GM12878 (cell line): ENCODE data around the gene IGIP. TPM values are rescaled to one million over a fixed set of nuclear protein-coding genes. Genes with fewer than 3 reads are reported as not detected.

Source experiments
- ATF2 ChIP-seq: IDR thresholded peaks from 2 replicates; pipeline ENCODE4 v1.6.1; 2012; ENCODE audit warnings: low read length, inconsistent platforms
- ATF3 ChIP-seq: IDR thresholded peaks from 2 replicates; pipeline ENCODE4 v1.6.1; 2011; ENCODE audit warnings: low read depth, mild to moderate bottlenecking, low read length, moderate library complexity, borderline replicate concordance; ENCODE audit errors: extremely low read depth
- BACH1 ChIP-seq: fragments of 450-650 bp; IDR thresholded peaks from 2 replicates; pipeline ENCODE4 v1.6.1; 2017; ENCODE audit warnings: mild to moderate bottlenecking, borderline replicate concordance
- BHLHE40 ChIP-seq, 2 experiments: fragments of 450-650 bp in 1 of 2; IDR thresholded peaks; 2 replicates each; pipeline ENCODE4 v1.6.1; 2011 to 2017; ENCODE audit warnings: low read depth in 2 of 2, borderline replicate concordance in 1 of 2, improper control_type of control experiment in 1 of 2, low read length in 1 of 2, mild to moderate bottlenecking in 1 of 2
- CHD2 ChIP-seq: IDR thresholded peaks from 2 replicates; pipeline ENCODE4 v1.6.1; 2011; ENCODE audit warnings: low read depth, low read length, improper control_type of control experiment, borderline replicate concordance
- CHD4 ChIP-seq: fragments of 200-600 bp; sonication (generic); IDR thresholded peaks from 2 replicates; pipeline ENCODE4 v1.6.1; 2016; ENCODE audit warnings: mild to moderate bottlenecking
- CREM ChIP-seq: IDR thresholded peaks from 2 replicates; pipeline ENCODE4 v1.6.1; 2014; ENCODE audit warnings: antibody characterized with exemption, low read depth
- DPF2 ChIP-seq: fragments of 450-650 bp; IDR thresholded peaks from 2 replicates; pipeline ENCODE4 v1.6.1; 2017; ENCODE audit warnings: mild to moderate bottlenecking
- HDGF ChIP-seq: fragments of 450-650 bp; IDR thresholded peaks from 2 replicates; pipeline ENCODE4 v1.6.1; 2016; ENCODE audit warnings: antibody characterized with exemption
- JUND ChIP-seq: IDR thresholded peaks from 2 replicates; pipeline ENCODE4 v1.6.1; 2012; ENCODE audit warnings: low read depth, mild to moderate bottlenecking, low read length, improper control_type of control experiment, moderate library complexity
- MTA2 ChIP-seq: fragments of 450-650 bp; IDR thresholded peaks from 2 replicates; pipeline ENCODE4 v1.6.1; 2016; ENCODE audit warnings: low read depth, mild to moderate bottlenecking, moderate library complexity
- PRDM15 ChIP-seq: fragments of 450-650 bp; formaldehyde crosslinking; IDR thresholded peaks from 2 replicates; pipeline ENCODE4 v1.4.0; 2020; ENCODE audit warnings: mild to moderate bottlenecking, moderate library complexity
- RCOR1 ChIP-seq: conservative IDR thresholded peaks from 2 replicates; pipeline ENCODE4 v1.6.1; 2012; ENCODE audit warnings: low read depth, low read length, improper control_type of control experiment
- SMC3 ChIP-seq: IDR thresholded peaks from 2 replicates; pipeline ENCODE4 v1.6.1; 2011; ENCODE audit warnings: low read length, improper control_type of control experiment, borderline replicate concordance
- STAT3 ChIP-seq: IDR thresholded peaks from 2 replicates; pipeline ENCODE4 v1.6.1; 2011; ENCODE audit warnings: low read depth, low read length, improper control_type of control experiment
- TCF3 ChIP-seq: IDR thresholded peaks from 2 replicates; pipeline ENCODE4 v1.6.1; 2012; ENCODE audit warnings: low read depth, mild to moderate bottlenecking, low read length, borderline replicate concordance; ENCODE audit not compliant: insufficient read depth
- WRNIP1 ChIP-seq: IDR thresholded peaks from 2 replicates; pipeline ENCODE4 v1.6.1; 2011; ENCODE audit warnings: low read depth, low read length, improper control_type of control experiment, borderline replicate concordance
- ZBTB11 ChIP-seq: fragments of 450-650 bp; formaldehyde crosslinking; IDR thresholded peaks from 2 replicates; pipeline ENCODE4 v1.5.0; 2022; ENCODE audit warnings: mild to moderate bottlenecking, missing genetic modification characterization
- ZNF207 ChIP-seq: fragments of 450-650 bp; IDR thresholded peaks from 2 replicates; pipeline ENCODE4 v1.6.1; 2014; ENCODE audit warnings: antibody characterized with exemption, mild to moderate bottlenecking, borderline replicate concordance
- polyA plus RNA-seq, 11 experiments: library from polyadenylated mRNA; depleted of rRNA in 4 of 11; unstranded in 6 of 11; stranded (reverse) in 5 of 11; fragments of >200 nt; fragmentation: Nextera tagmentation in 4 of 11; fragmentation: Illumina TruSeq in 1 of 11; extraction: Ambion mirVana in 4 of 11; extraction: Trizol in 1 of 11; gene quantifications; 1 replicate in 1 of 11; 2 replicates in 10 of 11; pipeline versions ENCODE4 v1.2.1 to v1.2.3, GENCODE V29; 2011 to 2016; ENCODE audit warnings: inconsistent platforms in 2 of 11, missing spikeins in 2 of 11, low read depth in 1 of 11
- total RNA-seq, 4 experiments: library from RNA; depleted of rRNA in 3 of 4; stranded (reverse); fragments of >200 nt in 3 of 4; fragmentation: Illumina TruSeq in 1 of 4; extraction: Trizol in 1 of 4; gene quantifications; 2 replicates each; pipeline versions ENCODE4 v1.2.1 to v1.2.3, GENCODE V29; 2013 to 2021

The IGIP gene
- total and polyA plus RNA-seq, 10 of the 15 experiments (the other 5 are each of a cell fraction or from before 2014, with no cell fraction given), result 0.58 to 3.3 (median 1.9) TPM

DNA sequence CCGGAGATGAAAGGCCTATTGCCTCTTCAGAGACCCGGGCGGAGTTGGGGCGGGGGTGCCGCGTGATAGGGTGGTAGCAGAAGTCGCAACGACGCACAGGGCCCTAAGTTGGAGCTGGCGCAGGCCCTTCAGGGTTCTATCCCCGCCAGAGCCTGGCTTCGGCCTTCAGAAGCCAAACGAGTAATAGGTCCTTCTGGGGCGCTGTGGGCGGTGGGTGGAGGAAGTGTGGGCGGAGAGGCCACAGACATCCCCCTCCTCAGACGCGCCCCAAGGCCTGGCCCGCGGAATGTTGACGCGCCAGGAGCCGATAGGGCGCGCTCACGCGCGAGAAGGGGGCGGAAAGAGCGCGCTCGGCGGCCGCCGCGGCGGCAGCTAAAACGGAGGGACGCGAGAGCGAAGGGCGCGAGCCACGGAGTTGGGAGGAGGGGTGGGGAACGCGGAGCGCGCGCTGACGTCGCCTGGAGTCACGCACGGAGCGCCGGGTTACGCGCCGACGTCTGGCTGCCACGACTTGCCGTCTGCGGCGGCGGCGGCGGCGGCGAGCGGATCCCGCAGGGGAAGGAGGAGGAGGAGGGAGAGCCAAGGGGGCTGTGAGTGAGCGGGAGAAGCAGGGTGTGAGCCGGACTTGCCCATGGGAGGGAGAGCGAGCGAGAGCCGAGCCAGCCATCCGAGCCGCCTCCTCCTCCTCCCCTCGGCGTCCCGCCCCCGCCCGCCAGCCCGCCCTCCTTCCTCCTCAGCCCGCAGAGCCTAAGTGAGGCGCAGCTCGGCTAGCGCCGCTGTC is 18.2 kb upstream of the IGIP start (continued):
- TF ChIP-seq ZBTB11 (CRISPR knock-in tag) (no peak), JUND (no peak), HDGF (peak; percentile 80), ATF2 (no peak), MTA2 (no peak), CHD4 (no peak), BHLHE40 (IDR thresholded peaks at IDR 0.05; ENCODE audit: borderline replicate concordance in 1 of 2, low read depth in 2 of 2, low read length in 1 of 2) (peak; percentile 11 to 77; a peak in 2 of 4 replicates), WRNIP1 (no peak), PRDM15 (no peak), DPF2 (peak; percentile 80), ZNF207 (peak; percentile 90; the same call in 1 of the 2 replicates), SMC3 (no peak; the same call in 1 of the 2 replicates), CHD2 (peak; percentile 82), ATF3 (no peak), BACH1 (peak; percentile 88), RCOR1 (peak; percentile 75; the same call in 1 of the 2 replicates), STAT3 (no peak), TCF3 (0 out of 2 replicates have a peak, but pooled peaks have one; percentile 8), CREM (peak; percentile 68)
